ENCODE results near the gene ZFP64. TPM values are rescaled to one million over a fixed set of nuclear protein-coding genes. Genes with fewer than 3 reads are reported as not detected.

Gene ZFP64
- polyA plus RNA-seq, 1 experiment: 24.4 TPM

- H3K27me3 ChIP-seq (ENCODE audit: control insufficient read depth, insufficient read depth, low read length): no peaks in the 10 kb centered on the region
- no peak overlapping the region for H3K27ac ChIP-seq (ENCODE audit: low read depth, low read length)
- POLR2A ChIA-PET: no interaction called here
- H3K9me3 ChIP-seq (ENCODE audit: control insufficient read depth, insufficient read depth, low read length): peaks cover 4% of the 10 kb centered on the region; the same call in 1 of the 2 replicates
- CTCF ChIA-PET: no interaction called here
- TF ChIP-seq, protein P1, sequence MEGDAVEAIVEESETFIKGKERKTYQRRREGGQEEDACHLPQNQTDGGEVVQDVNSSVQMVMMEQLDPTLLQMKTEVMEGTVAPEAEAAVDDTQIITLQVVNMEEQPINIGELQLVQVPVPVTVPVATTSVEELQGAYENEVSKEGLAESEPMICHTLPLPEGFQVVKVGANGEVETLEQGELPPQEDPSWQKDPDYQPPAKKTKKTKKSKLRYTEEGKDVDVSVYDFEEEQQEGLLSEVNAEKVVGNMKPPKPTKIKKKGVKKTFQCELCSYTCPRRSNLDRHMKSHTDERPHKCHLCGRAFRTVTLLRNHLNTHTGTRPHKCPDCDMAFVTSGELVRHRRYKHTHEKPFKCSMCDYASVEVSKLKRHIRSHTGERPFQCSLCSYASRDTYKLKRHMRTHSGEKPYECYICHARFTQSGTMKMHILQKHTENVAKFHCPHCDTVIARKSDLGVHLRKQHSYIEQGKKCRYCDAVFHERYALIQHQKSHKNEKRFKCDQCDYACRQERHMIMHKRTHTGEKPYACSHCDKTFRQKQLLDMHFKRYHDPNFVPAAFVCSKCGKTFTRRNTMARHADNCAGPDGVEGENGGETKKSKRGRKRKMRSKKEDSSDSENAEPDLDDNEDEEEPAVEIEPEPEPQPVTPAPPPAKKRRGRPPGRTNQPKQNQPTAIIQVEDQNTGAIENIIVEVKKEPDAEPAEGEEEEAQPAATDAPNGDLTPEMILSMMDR (IDR thresholded peaks at IDR 0.05; ENCODE audit: low read depth, low read length): no peak
- no peak for DNase-seq (ENCODE audit: low read depth, low spot score)
- H3K4me3 ChIP-seq (ENCODE audit: low read depth, low read length): no peak overlapping the region
These were observed 61.2 kb downstream of the ZFP64 start for GRCh38 chr20:52130406-52130805.

GRCh38 chr20:52129611-52130010, 62.0 kb downstream of the ZFP64 start:
- H3K27me3 ChIP-seq (ENCODE audit: control insufficient read depth, insufficient read depth, low read length): no peaks in the 10 kb centered on the region
- ChIA-PET POLR2A (no interaction called here), CTCF (interaction anchor here (1.2 to 2.4 kb wide), 7 partner anchors 11 to 36 kb away, joined by 4 to 39 read pairs (median 12); no protein-coding TSS in a partner anchor)
- no peak overlapping the region for H3K4me3 ChIP-seq (ENCODE audit: low read depth, low read length)
- H3K9me3 ChIP-seq (ENCODE audit: control insufficient read depth, insufficient read depth, low read length): peaks cover 4% of the 10 kb centered on the region; the same call in 1 of the 2 replicates
- no peak for DNase-seq (ENCODE audit: low read depth, low spot score)
- no peak overlapping the region for H3K27ac ChIP-seq (ENCODE audit: low read depth, low read length)
- TF ChIP-seq, protein P1 (IDR thresholded peaks at IDR 0.05; ENCODE audit: low read depth, low read length): no peak

DNA sequence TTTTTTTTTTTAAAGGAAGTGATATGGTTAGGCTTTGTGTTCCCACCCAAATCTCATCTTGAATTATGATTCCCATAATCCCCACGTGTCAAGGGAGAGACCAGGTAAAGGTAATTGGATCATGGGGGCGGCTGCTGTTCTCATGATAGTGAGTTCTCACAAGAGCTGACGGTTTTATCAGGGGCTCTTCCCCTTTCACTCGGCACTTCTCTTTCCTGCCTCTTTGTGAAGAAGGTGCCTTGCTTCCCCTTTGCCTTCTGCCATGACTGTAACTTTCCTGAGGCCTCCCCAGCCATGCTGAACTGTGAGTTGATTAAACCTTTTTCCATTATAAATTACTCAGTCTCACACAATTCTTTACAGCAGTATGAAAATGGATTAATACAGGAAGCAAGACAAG, 64.3 kb downstream of the ZFP64 start:
- DNase-seq (ENCODE audit: low read depth, low spot score): no peak
- TF ChIP-seq, protein P1 (IDR thresholded peaks at IDR 0.05; ENCODE audit: low read depth, low read length): no peak
- ChIA-PET CTCF (interaction anchor here (0.7 to 2.4 kb wide), 6 partner anchors 17 to 1970 kb away, joined by 3 to 39 read pairs (median 8); no protein-coding TSS in a partner anchor), POLR2A (no interaction called here)
- Histone ChIP-seq H3K9me3 (ENCODE audit: control insufficient read depth, insufficient read depth, low read length) (peaks cover 4% of the 10 kb centered on the region; the same call in 1 of the 2 replicates), H3K27me3 (ENCODE audit: control insufficient read depth, insufficient read depth, low read length) (no peaks in the 10 kb centered on the region), H3K27ac (ENCODE audit: low read depth, low read length) (no peak overlapping the region), H3K4me3 (ENCODE audit: low read depth, low read length) (no peak overlapping the region)

- CTCF ChIA-PET: interaction anchor here (0.6 to 1.6 kb wide), 2 partner anchors 187 to 602 kb away, joined by 3 to 7 read pairs; no protein-coding TSS in a partner anchor
- Histone ChIP-seq H3K27me3 (ENCODE audit: control insufficient read depth, insufficient read depth, low read length) (no peaks in the 10 kb centered on the region), H3K9me3 (ENCODE audit: control insufficient read depth, insufficient read depth, low read length) (no peaks in the 10 kb centered on the region), H3K4me3 (ENCODE audit: low read depth, low read length) (no peak overlapping the region), H3K27ac (ENCODE audit: low read depth, low read length) (no peak overlapping the region)
- TF ChIP-seq, protein P1 (IDR thresholded peaks at IDR 0.05; ENCODE audit: low read depth, low read length): no peak
- no peak for DNase-seq (ENCODE audit: low read depth, low spot score)
- POLR2A ChIA-PET: no interaction called here
These were observed 66.8 kb downstream of the ZFP64 start for GRCh38 chr20:52124821-52125220.

DNA sequence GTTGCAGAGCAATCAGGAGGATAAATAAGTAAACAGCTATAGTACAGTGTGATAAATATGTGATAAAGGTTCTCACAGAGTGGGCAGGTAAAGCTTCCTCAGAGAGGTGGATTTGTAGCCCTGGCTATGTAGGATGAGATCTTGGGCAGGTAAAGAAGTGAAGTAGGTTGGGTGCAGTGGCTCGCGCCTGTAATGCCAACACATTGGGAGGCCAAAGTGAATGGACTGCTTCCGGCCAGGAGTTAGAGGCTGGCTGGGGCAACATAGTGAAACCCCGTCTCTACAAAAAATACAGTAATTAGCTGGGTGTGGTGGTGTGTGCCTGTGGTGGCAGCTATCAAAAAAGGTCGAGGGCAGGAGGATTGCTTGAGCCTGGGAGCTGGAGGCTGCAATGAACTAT, 72.9 kb downstream of the ZFP64 start:
- no peaks in the 10 kb centered on the region for H3K9me3 ChIP-seq (ENCODE audit: control insufficient read depth, insufficient read depth, low read length)
- TF ChIP-seq, protein P1 (IDR thresholded peaks at IDR 0.05; ENCODE audit: low read depth, low read length): no peak
- H3K27me3 ChIP-seq (ENCODE audit: control insufficient read depth, insufficient read depth, low read length): no peaks in the 10 kb centered on the region
- ChIA-PET CTCF (interaction anchor here (0.6 to 3.4 kb wide), 3 partner anchors 10 to 330 kb away, joined by 4 to 21 read pairs (median 5); no protein-coding TSS in a partner anchor), POLR2A (no interaction called here)
- H3K27ac ChIP-seq (ENCODE audit: low read depth, low read length): no peak overlapping the region
- H3K4me3 ChIP-seq (ENCODE audit: low read depth, low read length): no peak overlapping the region
- no peak for DNase-seq (ENCODE audit: low read depth, low spot score)

Measured in AG04450 (cell line).